Transverse colon (tissue), 4 donors: Measurements from ENCODE around the gene IZUMO4.

Experiments
- CTCF ChIP-seq, 5 experiments: fragments of 200-600 bp in 3 of 5; fragments of 450-650 bp in 2 of 5; sonication (generic) in 3 of 5; IDR thresholded peaks; 1 replicate in 2 of 5; 2 replicates in 3 of 5; pipeline ENCODE4 v1.5.1; 2016 to 2017; ENCODE audit warnings: antibody characterized with exemption in 5 of 5, inconsistent platforms in 3 of 5, mild to moderate bottlenecking in 2 of 5, moderate library complexity in 1 of 5
- EP300 ChIP-seq: sonication (generic); formaldehyde crosslinking; IDR thresholded peaks from one replicate; pipeline ENCODE4 v1.6.1; 2017; ENCODE audit warnings: antibody characterized with exemption, low read depth
- POLR2A ChIP-seq: fragments of 450-650 bp; IDR thresholded peaks from one replicate; pipeline ENCODE4 v1.6.1; 2016; ENCODE audit warnings: antibody characterized with exemption, mild to moderate bottlenecking, moderate library complexity
- POLR2AphosphoS5 ChIP-seq, 3 donors: sonication (generic); formaldehyde crosslinking; IDR thresholded peaks; one replicate each; pipeline ENCODE4 v1.6.1; 2016; ENCODE audit warnings: antibody characterized with exemption in 3 of 3

GRCh38 chr19:2123682-2124387 is 27.1 kb downstream of the IZUMO4 start:
- TF ChIP-seq CTCF (IDR thresholded peaks at IDR 0.05), result no peak
- TF ChIP-seq POLR2AphosphoS5 (IDR thresholded peaks at IDR 0.05), result no peak
- no peak for TF ChIP-seq EP300
- no peak for TF ChIP-seq POLR2A
